Spleen (tissue), 7 donors: Measurements from ENCODE around the gene BLOC1S5.

Experiments used
- CTCF ChIP-seq, 11 experiments: fragments of 200-600 bp in 7 of 11; fragments of 450-650 bp in 4 of 11; sonication (generic) in 4 of 11; IDR thresholded peaks in 8 of 11; conservative IDR thresholded peaks in 3 of 11; 1 replicate in 7 of 11; 2 replicates in 4 of 11; pipeline versions ENCODE4 v1.4.0 to v1.8.0; 2016 to 2021; ENCODE audit warnings: antibody characterized with exemption in 11 of 11, inconsistent platforms in 4 of 11, mild to moderate bottlenecking in 1 of 11
- POLR2A ChIP-seq, 3 donors: fragments of 450-650 bp; IDR thresholded peaks; one replicate each; pipeline ENCODE4 v1.5.1; 2017; ENCODE audit warnings: antibody characterized with exemption in 3 of 3, mild to moderate bottlenecking in 1 of 3
- donor health status: DM: no; HTN: no; CAD: no; lungs with moderate emphysema.
- donor health status: DM: no; HTN: no; CAD: no.
- donor health status: DM: no; HTN: no; CAD: no.

- TF ChIP-seq CTCF (IDR thresholded peaks at IDR 0.05 in 8 of 11, conservative IDR thresholded peaks at IDR 0.05 in 3 of 11) (no peak), POLR2A (IDR thresholded peaks at IDR 0.05) (no peak)
Measured at GRCh38 chr6:8013763-8014162, 50.4 kb downstream of the BLOC1S5 start.
